OCI-LY3 (cell line): Measurements from ENCODE around the gene RNASEH2B.

Experiments
- H2AFZ ChIP-seq: fragments of 200-600, 300-600 bp; shearing (Covaris generic); 2 replicates; pipeline ENCODE4 v1.6.0; 2014; ENCODE audit warnings: antibody characterized with exemption, low read depth, low read length
- H3K27ac ChIP-seq: fragments of 200-600, 300-600 bp; sonication (generic); 2 replicates; pipeline ENCODE4 v1.5.1; 2014; ENCODE audit warnings: mild to moderate bottlenecking, low read length, moderate library complexity, mixed read lengths
- H3K27me3 ChIP-seq: fragments of 200-600, 300-600 bp; sonication (generic); 2 replicates; pipeline ENCODE4 v1.6.1; 2014; ENCODE audit warnings: low read depth, low read length, mixed read lengths
- H3K36me3 ChIP-seq: fragments of 200-600, 300-600 bp; sonication (generic); replicated peaks from 2 replicates; pipeline ENCODE3; 2014; ENCODE audit warnings: low read depth, low read length, mixed read lengths
- H3K4me1 ChIP-seq: fragments of 300-600, 200-600 bp; sonication (generic); 2 replicates; pipeline ENCODE4 v1.6.1; 2014; ENCODE audit warnings: low read length, mixed read lengths
- H3K4me2 ChIP-seq: fragments of 200-600, 300-600 bp; sonication (generic); 2 replicates; pipeline ENCODE4 v1.6.1; 2014; ENCODE audit warnings: low read length, mixed read lengths
- H3K4me3 ChIP-seq: fragments of 300-600, 200-600 bp; sonication (generic); 2 replicates; pipeline ENCODE4 v1.5.1; 2014; ENCODE audit warnings: antibody characterized with exemption, mild to moderate bottlenecking, low read length, moderate library complexity
- H3K79me2 ChIP-seq: fragments of 300-600, 200-600 bp; shearing (Covaris generic); 2 replicates; pipeline ENCODE4 v1.6.1; 2014; ENCODE audit warnings: mild to moderate bottlenecking, low read length, mixed read lengths
- H3K9ac ChIP-seq: fragments of 300-600, 200-600 bp; shearing (Covaris generic); 2 replicates; pipeline ENCODE4 v1.6.0; 2014; ENCODE audit warnings: mild to moderate bottlenecking, low read length, moderate library complexity
- H3K9me3 ChIP-seq: fragments of 200-600, 300-600 bp; shearing (Covaris generic); 2 replicates; pipeline ENCODE4 v1.6.1; 2014; ENCODE audit warnings: low read length, mixed read lengths; ENCODE audit not compliant: insufficient read depth
- H4K20me1 ChIP-seq: fragments of 200-600, 300-600 bp; sonication (generic); 2 replicates; pipeline ENCODE4 v1.6.1; 2016; ENCODE audit warnings: low read length, mixed read lengths; ENCODE audit not compliant: insufficient read depth
- EZH2phosphoT487 ChIP-seq: fragments of 200-600 bp; shearing (Covaris generic); IDR thresholded peaks from 2 replicates; pipeline ENCODE4 v1.6.1; 2018; ENCODE audit warnings: antibody characterized with exemption, mixed run types, low read depth
- TF ChIP-seq, protein P1 (sequence below): fragments of 200-600, 300-600 bp; sonication (generic); IDR thresholded peaks from 2 replicates; pipeline ENCODE4 v1.5.1; 2014; ENCODE audit warnings: antibody characterized with exemption, low read length, low read depth

Gene RNASEH2B

DNA sequence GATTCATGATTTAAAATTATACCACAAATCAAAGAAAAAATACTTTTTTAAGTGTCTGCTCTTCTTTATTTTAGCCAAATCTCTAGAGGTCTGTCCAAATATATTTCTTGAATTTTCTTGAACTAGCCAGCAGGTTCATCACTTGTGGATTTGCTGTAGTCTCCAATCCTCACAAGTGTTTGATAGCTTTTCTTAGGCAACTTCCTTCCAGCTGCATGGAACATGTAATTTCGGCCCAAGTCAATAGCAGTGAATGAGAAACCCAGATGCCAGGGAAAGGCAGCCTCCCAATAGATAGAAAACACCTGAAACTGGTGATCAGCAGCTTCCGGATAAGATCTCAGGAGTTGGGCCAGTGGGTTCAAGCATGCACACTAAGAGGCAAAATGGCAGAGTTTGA lies 15.6 kb upstream of the RNASEH2B start:
- Histone ChIP-seq H3K4me2 (peak overlapping the region; percentile 84; the same call in 1 of the 2 replicates), H4K20me1 (no peaks in the 10 kb centered on the region), H2AFZ (no peak overlapping the region), H3K4me3 (no peak overlapping the region), H3K9ac (no peak overlapping the region), H3K9me3 (no peaks in the 10 kb centered on the region), H3K27me3 (no peaks in the 10 kb centered on the region), H3K27ac (no peak overlapping the region), H3K4me1 (peaks cover 47% of the 10 kb centered on the region), H3K79me2 (no peaks in the 10 kb centered on the region), H3K36me3 (no peaks in the 10 kb centered on the region)
- TF ChIP-seq, protein P1, sequence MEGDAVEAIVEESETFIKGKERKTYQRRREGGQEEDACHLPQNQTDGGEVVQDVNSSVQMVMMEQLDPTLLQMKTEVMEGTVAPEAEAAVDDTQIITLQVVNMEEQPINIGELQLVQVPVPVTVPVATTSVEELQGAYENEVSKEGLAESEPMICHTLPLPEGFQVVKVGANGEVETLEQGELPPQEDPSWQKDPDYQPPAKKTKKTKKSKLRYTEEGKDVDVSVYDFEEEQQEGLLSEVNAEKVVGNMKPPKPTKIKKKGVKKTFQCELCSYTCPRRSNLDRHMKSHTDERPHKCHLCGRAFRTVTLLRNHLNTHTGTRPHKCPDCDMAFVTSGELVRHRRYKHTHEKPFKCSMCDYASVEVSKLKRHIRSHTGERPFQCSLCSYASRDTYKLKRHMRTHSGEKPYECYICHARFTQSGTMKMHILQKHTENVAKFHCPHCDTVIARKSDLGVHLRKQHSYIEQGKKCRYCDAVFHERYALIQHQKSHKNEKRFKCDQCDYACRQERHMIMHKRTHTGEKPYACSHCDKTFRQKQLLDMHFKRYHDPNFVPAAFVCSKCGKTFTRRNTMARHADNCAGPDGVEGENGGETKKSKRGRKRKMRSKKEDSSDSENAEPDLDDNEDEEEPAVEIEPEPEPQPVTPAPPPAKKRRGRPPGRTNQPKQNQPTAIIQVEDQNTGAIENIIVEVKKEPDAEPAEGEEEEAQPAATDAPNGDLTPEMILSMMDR: no peak
- TF ChIP-seq EZH2phosphoT487: no peak

DNA sequence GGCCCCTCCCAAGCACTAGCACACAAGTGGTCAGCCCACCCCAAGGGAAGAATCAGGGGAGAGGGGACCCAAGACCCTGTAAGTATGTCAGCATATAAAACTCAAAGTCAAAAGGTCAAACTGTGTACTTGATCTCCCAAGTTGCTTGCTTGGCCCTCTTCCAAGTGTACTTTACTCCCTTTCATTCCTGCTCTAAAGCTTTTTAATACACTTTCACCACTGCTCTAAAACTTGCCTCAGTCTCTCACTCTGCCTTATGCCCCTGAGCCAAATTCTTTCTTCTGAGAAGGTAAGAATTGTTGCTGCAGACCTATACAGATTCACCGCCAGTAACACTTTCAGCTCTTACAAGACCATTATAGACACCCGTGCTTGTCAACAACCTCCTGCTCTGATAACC lies 15.1 kb upstream of the RNASEH2B start:
- Histone ChIP-seq H3K4me2 (no peak overlapping the region), H3K4me1 (peaks cover 49% of the 10 kb centered on the region), H3K9ac (no peak overlapping the region), H3K27ac (no peak overlapping the region), H3K79me2 (no peaks in the 10 kb centered on the region), H2AFZ (no peak overlapping the region), H3K9me3 (no peaks in the 10 kb centered on the region), H3K36me3 (no peaks in the 10 kb centered on the region), H4K20me1 (no peaks in the 10 kb centered on the region), H3K27me3 (no peaks in the 10 kb centered on the region), H3K4me3 (no peak overlapping the region)
- TF ChIP-seq, protein P1: no peak
- TF ChIP-seq EZH2phosphoT487: no peak

- H2AFZ ChIP-seq: no peak overlapping the region
- no peaks in the 10 kb centered on the region for H3K79me2 ChIP-seq
- H3K4me3 ChIP-seq: no peak overlapping the region
Observed at GRCh38 chr13:50898338-50898737, 11.3 kb upstream of the RNASEH2B start.

GRCh38 chr13:50901701-50902100 lies 7.9 kb upstream of the RNASEH2B start:
- Histone ChIP-seq H3K9me3 (no peaks in the 10 kb centered on the region), H3K36me3 (no peaks in the 10 kb centered on the region), H3K9ac (no peak overlapping the region), H2AFZ (no peak overlapping the region), H3K4me3 (no peak overlapping the region), H4K20me1 (no peaks in the 10 kb centered on the region), H3K27ac (no peak overlapping the region), H3K4me2 (no peak overlapping the region), H3K79me2 (no peaks in the 10 kb centered on the region), H3K27me3 (no peaks in the 10 kb centered on the region), H3K4me1 (peaks cover 17% of the 10 kb centered on the region)
- TF ChIP-seq, protein P1: no peak
- TF ChIP-seq EZH2phosphoT487: no peak

More at GRCh38 chr13:50898338-50898737, 11.3 kb upstream of the RNASEH2B start:
- Histone ChIP-seq H4K20me1 (no peaks in the 10 kb centered on the region), H3K9ac (no peak overlapping the region), H3K27ac (no peak overlapping the region), H3K9me3 (no peaks in the 10 kb centered on the region), H3K4me1 (peaks cover 25% of the 10 kb centered on the region), H3K4me2 (0 out of 2 replicates have a peak overlapping the region, but pooled peaks have one; percentile 11), H3K36me3 (no peaks in the 10 kb centered on the region), H3K27me3 (no peaks in the 10 kb centered on the region)
- no peak for TF ChIP-seq EZH2phosphoT487
- TF ChIP-seq, protein P1: no peak
